ENCODE results near the gene GRIN3B.

GRIN3B gene

GRCh38 chr19:1032264-1032867, 32.1 kb downstream of the GRIN3B start:
- no peak for TF ChIP-seq REST (IDR thresholded peaks at IDR 0.05; ENCODE audit: insufficient read depth in 1 of 2, low read depth in 2 of 2, low read length in 2 of 2)
- no peak for TF ChIP-seq FOXP2 (optimal IDR thresholded peaks at IDR 0.05; ENCODE audit: borderline replicate concordance, extremely low read depth, extremely low read length, insufficient read depth)
- no peak for TF ChIP-seq SIN3A (IDR thresholded peaks at IDR 0.05; ENCODE audit: borderline replicate concordance, insufficient read depth, low read length)
- TF ChIP-seq POLR2AphosphoS5 (IDR thresholded peaks at IDR 0.05; ENCODE audit: low read depth, low read length): no peak
- TF ChIP-seq TAF1 (IDR thresholded peaks at IDR 0.05; ENCODE audit: borderline replicate concordance, insufficient read depth, low read length): no peak

- TF ChIP-seq TAF1 (IDR thresholded peaks at IDR 0.05; ENCODE audit: borderline replicate concordance, insufficient read depth, low read length): no peak
- no peak for TF ChIP-seq SIN3A (IDR thresholded peaks at IDR 0.05; ENCODE audit: borderline replicate concordance, insufficient read depth, low read length)
- TF ChIP-seq FOXP2 (optimal IDR thresholded peaks at IDR 0.05; ENCODE audit: borderline replicate concordance, extremely low read depth, extremely low read length, insufficient read depth): no peak
- no peak for TF ChIP-seq POLR2AphosphoS5 (IDR thresholded peaks at IDR 0.05; ENCODE audit: low read depth, low read length)
- no peak for TF ChIP-seq REST (IDR thresholded peaks at IDR 0.05; ENCODE audit: insufficient read depth in 1 of 2, low read depth in 2 of 2, low read length in 2 of 2)
Measured at GRCh38 chr19:1035998-1036621, 35.9 kb downstream of the GRIN3B start.

GRCh38 chr19:1037621-1038064, 37.4 kb downstream of the GRIN3B start:
- no peak for TF ChIP-seq FOXP2 (optimal IDR thresholded peaks at IDR 0.05; ENCODE audit: borderline replicate concordance, extremely low read depth, extremely low read length, insufficient read depth)
- no peak for TF ChIP-seq SIN3A (IDR thresholded peaks at IDR 0.05; ENCODE audit: borderline replicate concordance, insufficient read depth, low read length)
- TF ChIP-seq POLR2AphosphoS5 (IDR thresholded peaks at IDR 0.05; ENCODE audit: low read depth, low read length): no peak
- TF ChIP-seq TAF1 (IDR thresholded peaks at IDR 0.05; ENCODE audit: borderline replicate concordance, insufficient read depth, low read length): no peak
- TF ChIP-seq REST (IDR thresholded peaks at IDR 0.05; ENCODE audit: insufficient read depth in 1 of 2, low read depth in 2 of 2, low read length in 2 of 2): no peak

- TF ChIP-seq FOXP2 (optimal IDR thresholded peaks at IDR 0.05; ENCODE audit: borderline replicate concordance, extremely low read depth, extremely low read length, insufficient read depth): no peak
- no peak for TF ChIP-seq POLR2AphosphoS5 (IDR thresholded peaks at IDR 0.05; ENCODE audit: low read depth, low read length)
- TF ChIP-seq REST (IDR thresholded peaks at IDR 0.05; ENCODE audit: insufficient read depth in 1 of 2, low read depth in 2 of 2, low read length in 2 of 2): no peak
- no peak for TF ChIP-seq TAF1 (IDR thresholded peaks at IDR 0.05; ENCODE audit: borderline replicate concordance, insufficient read depth, low read length)
- TF ChIP-seq SIN3A (IDR thresholded peaks at IDR 0.05; ENCODE audit: borderline replicate concordance, insufficient read depth, low read length): no peak
Measured at GRCh38 chr19:1038978-1039645, 38.9 kb downstream of the GRIN3B start.
